Endometrial microvascular endothelial cells (primary cell): ENCODE data around the gene PGLYRP3. TPM values are rescaled to one million over a fixed set of nuclear protein-coding genes. Genes with fewer than 3 reads are reported as not detected.

Experiments used
- in situ Hi-C: cut with HindIII; loops from 2 replicates; pipeline ENCODE4 v1.10.0; 2017; ENCODE audit warnings: low sequenced_read_pairs, low pct_unique_long_range_greater_than_20kb; ENCODE audit errors: inconsistent ontology term
- total RNA-seq: library from RNA; depleted of rRNA; stranded (reverse); fragments of >200 nt; gene quantifications from one replicate; pipeline ENCODE4 v1.2.3, GENCODE V29; 2015; ENCODE audit errors: inconsistent ontology term

The PGLYRP3 gene
- total RNA-seq, 1 donor from 2014 or later = not detected

DNA sequence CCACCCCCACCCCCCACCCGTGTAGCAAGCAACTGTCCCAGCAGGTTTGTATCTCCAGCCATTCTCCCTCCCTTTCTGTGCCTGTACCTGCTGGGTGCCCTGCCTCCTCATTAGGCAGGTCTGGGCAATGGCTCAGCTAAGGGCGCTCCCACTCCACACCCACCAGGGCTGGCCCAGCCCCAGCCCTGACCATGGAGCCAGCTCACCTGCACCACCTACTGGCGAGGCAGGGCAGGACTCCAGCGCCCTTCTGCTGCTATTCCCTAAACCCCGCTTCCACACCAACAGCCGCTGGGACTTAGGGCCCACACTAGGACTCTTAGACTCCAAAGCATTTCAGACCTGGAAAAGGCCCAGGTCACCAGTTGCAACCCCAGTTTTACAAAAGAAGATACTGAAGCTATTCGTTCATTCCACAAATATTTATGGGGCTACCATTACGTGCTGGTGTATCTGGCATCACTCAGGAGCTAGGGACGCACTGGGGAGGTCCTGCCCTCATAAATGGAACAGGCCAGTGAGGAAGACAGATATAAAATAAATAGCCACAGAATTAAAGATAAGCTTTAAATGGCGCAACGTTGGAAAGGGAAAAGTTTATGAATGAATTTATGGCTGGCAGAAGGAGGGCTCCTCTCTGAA lies 24.0 kb downstream of the PGLYRP3 start:
- in situ Hi-C loops = no loop called here

DNA sequence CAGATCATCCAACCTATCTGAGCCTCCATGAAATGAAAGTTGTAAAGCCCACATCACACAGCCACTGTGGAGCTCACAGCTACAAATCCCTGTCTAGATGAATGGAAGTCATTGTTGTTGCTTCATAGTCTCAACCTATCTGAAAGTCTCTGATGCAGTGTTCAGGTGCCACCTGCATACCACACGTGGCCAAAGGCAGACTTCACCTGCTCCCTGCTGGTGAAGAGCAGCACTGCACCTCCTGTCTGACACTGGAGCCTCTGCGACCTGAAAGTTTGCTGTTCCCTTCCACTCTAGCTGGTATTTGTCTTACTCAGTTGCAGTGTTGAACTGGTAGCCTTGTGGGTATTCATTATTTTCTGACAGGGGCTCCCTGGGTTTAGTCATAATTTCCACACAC lies 34.9 kb downstream of the PGLYRP3 start:
- in situ Hi-C loops = no loop called here

DNA sequence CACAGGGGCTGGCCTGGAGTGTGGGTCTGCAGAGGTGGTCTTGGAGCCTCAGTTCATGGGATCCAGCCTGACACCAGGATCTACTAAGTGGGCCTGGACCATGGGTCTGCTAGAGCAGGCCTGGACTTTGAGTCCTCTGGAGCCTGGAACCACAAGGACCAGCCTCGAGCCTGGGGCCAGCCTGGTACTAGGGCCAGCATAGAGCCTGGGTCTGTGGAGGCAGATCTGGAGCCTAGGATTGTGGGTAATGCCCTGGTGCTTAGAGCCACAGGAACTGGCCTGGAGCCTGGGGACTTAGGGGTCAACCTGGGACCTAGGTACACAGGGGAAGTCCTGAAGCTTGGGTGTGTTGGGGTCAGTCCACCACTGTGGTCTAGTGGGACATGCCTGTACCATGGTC lies 40.6 kb downstream of the PGLYRP3 start:
- in situ Hi-C loops = no loop called here

DNA sequence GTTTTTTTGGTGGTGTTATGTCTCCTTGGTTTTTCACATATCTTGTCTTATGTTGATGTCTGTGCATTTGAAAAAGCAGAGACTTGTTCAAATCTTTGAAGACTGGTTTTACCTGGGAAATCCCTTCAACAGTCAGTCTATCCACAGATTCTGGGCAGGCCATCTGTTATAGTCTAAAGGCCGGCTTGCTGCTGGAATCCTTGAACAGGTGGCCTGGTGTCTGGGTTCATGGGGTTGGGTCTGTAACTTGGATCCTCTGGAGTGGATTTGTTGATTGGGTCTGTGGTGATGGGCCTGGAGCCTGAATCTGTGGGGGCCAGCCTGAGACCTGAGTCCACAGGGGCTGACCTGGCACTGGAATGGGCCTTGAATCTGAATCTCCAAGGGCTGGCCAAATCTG lies 41.0 kb downstream of the PGLYRP3 start:
- in situ Hi-C loops = no loop called here

DNA sequence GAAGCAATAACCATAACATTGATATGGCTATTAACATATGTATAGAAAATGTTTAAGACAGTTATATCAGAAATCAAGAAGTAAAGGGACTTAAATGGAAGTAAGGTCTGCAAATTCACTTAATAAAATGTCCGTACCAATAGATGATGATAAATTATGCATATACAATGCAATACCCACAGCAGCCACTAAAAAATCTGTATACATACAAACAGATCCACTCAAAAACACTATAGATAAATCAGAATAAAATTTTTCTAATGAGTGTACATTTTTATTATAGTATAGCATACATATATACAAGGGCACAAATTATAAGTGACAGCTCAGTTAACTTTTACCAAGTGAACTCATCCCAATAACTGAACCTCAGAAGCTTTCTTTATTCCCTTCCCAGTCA lies 47.3 kb downstream of the PGLYRP3 start:
- in situ Hi-C loops = no loop called here

DNA sequence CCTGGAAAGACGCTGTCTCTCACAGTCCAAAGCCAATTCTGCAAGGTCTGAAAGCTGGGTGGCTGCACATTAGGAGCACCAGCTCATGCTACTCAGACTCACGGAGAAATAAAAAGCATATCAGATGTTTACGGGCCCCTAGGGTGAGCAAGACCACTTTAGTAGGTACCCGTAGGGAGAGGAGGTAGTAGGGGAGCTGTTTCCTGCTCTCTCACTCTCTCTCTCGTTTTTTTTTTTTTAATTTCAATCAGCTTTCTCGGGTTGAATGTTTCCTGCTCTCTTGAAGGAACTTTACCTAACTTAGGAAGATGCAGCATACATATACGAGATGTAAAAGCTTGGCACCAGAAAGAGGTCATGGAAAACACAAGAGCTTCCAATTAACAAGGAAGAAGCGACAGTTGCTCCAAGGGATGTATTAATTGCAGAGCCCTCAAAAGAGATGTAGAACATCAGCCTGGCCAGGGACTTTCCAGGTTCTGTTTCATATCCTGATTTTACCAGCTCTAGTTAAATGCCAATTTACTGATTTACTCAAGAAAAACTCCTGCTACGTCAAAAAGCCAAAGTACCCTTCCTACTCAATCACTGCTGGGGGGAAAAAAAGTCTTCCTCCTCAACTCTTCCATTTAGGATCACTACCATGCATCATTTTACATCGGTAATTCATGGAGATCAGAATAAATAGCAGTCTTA lies 50.1 kb downstream of the PGLYRP3 start:
- in situ Hi-C loops = no loop called here

DNA sequence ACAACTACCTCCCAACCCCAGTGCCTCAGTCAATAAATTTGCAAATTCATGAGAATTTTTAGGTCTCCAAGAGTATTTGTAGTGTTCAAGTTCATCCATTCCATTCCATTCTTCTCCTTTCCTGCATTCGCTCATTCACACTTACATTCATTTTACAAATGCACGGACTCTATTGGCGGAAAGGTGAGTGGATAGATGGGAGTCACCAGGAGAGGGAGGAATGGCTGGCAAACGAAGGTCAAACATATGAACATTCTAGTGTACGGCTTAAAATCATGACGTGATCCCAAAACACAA lies 50.7 kb downstream of the PGLYRP3 start:
- in situ Hi-C loops = no loop called here

DNA sequence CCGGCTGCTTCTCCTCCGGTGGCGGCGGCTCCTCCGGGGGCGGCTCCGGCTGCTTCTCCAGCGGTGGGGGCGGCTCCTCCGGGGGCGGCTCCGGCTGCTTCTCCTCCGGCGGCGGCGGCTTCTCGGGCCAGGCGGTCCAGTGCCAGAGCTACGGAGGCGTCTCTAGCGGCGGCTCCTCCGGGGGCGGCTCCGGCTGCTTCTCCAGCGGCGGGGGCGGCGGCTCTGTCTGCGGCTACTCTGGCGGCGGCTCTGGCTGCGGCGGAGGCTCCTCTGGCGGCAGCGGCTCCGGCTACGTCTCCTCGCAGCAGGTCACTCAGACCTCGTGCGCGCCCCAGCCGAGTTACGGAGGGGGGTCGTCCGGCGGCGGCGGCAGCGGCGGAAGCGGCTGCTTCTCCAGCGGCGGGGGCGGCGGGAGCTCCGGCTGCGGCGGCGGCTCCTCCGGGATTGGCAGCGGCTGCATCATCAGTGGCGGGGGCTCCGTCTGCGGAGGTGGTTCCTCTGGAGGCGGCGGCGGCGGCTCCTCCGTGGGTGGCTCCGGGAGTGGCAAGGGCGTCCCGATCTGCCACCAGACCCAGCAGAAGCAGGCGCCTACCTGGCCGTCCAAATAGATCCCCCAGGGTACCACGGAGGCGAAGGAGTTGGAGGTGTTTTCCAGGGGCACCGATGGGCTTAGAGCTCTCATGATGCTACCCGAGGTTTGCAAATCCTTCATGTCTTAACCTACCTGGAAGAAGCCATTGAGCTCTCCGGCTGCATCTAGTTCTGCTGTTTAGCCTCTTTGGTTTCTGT lies 51.3 kb downstream of the PGLYRP3 start:
- in situ Hi-C loops = no loop called here

DNA sequence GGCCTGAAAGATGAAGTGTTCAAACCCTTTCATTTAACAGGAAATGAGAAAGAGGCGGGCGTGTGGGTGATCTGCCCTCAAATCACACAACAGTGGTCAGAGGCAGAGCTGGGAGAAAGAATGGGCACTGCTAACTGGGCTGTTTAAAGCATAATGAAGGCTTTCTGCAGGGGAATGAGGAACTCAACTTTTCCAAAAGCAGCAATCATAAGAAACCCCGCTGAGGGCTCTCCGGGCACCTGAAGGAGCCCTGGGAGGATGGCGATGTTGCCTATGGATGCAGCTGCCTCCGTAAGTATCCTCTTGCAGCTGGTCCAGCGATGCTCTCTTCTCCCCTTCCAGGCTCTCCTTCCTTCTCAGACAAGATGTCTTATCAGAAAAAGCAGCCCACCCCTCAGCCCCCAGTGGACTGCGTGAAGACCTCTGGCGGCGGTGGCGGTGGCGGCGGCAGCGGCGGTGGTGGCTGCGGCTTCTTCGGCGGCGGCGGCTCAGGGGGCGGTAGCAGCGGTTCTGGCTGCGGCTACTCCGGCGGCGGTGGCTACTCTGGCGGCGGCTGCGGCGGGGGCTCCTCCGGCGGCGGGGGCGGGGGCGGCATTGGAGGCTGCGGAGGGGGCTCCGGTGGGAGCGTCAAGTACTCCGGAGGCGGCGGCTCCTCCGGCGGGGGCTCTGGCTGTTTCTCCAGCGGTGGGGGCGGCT lies 52.0 kb downstream of the PGLYRP3 start:
- in situ Hi-C loops = no loop called here

DNA sequence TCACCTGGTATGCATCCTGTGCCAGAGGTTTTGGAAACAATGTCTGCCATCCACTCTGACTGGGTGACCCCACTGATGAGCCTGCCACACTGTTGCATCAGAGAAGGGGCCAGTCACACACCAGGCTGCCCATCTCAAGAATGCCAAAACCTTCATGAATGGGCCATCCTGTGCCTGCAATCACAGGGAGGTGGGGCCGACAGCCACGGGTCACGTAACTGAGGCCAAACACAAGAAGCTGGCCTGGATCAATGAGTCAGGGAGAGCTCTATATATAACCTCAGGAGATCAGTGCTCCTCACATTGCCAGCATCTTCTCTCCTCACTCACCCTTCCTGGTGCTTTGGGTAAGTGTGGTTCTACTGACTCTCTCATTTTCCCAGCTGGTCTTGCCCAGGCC lies 53.4 kb downstream of the PGLYRP3 start, which contains the start of gene LORICRIN:
TSS of gene LORICRIN (plus strand) at position 301 of the 400 bp plus-strand sequence. CDS start 1,263 bp downstream, outside the sequence.
- in situ Hi-C loops = no loop called here

DNA sequence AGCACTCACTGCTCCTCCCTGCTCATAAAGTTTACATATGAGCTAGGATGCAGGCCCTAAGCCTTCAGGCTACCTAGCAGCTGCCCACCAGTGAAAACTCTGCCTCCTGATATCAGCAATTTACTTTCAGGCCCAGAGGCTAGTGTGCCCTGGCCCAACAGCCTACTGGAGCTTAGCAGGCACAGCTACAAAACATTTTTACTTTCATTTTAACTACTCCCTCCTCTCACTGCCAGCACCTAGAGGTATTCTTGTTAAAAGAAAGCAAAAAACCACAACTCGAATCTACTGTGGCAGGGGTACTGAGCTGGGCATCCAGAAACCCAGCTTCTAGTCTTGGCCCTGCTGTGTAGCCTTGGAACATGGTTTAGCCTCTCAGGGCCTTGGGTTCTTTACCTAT lies 59.1 kb downstream of the PGLYRP3 start:
- in situ Hi-C loops = no loop called here

DNA sequence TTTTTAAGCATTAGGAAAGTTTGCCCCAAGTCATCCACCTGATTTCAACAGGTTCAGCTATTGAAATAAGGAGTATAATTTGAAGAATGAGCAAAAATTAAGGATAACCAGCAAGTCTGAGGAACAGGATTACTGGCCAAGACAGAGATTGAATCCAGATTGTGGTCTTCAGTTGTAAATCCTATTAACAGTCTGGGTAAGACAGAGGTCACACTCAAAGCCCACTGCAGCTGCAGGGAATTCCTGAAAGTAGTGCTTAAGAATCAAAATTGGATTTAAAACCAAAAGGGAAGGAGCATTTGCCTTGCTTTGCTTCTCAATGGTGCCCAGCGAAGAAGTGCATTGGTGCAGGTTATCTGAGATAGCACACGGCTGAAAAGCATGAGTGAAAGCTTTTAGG lies 59.7 kb downstream of the PGLYRP3 start:
- in situ Hi-C loops = no loop called here

DNA sequence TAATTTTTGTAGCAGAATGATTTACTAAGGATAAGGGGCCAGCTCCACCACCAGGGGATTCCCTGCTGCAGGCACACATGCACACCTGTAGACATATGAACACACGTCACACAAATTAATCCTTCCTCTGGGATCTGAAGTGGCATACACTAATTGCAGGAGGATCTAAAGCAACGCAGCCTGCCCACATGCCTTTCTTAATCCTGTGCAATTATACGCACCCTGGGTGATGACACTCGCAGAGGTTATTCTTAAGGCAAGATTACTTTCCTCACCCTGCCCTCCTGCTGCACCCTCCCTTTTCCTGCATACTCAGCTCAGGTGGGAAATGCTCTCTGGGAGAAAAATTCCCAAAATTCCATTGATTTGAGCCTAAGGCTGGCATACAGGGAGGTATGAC lies 60.8 kb downstream of the PGLYRP3 start:
- in situ Hi-C loops = no loop called here

DNA sequence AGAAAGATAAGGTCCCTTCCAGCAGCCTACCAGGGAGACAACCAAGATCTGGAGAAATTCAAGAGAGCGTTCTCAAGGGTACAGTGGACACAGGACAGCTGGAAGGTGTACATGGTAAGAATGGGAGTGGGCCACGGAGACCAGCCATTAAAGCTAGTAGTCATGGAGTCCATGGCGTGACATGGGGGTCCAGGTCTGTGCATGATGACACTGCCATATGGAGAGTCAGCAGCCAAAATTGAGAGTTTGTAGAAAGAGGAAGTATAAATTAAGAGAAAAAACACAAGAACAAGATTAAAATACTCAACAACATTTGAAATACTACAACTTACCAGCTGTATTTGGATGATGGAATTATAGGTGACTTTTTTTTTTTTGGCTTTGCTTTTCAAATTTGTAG lies 61.2 kb downstream of the PGLYRP3 start:
- in situ Hi-C loops = no loop called here

DNA sequence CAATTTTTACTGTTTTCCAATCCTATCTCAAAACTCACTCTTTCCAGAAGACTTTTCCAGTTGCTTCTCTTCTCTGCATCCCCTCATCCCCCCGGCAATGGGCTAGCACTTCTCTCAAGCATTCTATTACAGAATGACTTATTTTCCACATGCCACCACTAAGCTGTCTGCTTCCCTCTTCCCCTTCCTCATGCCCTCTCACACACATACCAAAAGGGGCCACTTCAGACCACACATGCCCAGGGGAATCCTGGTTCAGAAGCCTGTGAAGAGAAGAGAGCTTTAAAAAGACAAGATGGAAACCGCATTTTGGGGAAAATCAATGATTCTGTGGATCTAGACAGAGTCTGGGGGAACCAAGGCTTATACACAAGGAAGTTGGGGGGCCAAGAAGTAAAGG lies 61.7 kb downstream of the PGLYRP3 start:
- in situ Hi-C loops = no loop called here

DNA sequence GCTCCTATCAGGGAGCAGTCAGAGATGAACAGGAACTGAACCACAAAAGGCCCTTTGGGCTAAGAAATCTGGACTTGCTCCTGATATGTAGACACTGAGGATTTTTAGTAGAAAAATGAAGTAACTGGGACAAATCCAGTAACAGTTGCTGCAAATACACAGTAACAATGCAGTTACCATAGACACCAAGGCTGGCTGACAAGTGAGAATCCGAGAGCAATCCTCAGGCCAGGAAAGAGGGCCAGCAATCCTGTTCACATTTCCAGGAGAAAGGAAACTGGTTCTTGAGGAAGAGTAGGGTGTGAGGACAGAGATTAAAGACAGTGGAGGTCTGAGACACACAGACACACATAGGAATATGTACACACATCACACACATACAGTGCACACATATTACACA lies 62.6 kb downstream of the PGLYRP3 start:
- in situ Hi-C loops = no loop called here

DNA sequence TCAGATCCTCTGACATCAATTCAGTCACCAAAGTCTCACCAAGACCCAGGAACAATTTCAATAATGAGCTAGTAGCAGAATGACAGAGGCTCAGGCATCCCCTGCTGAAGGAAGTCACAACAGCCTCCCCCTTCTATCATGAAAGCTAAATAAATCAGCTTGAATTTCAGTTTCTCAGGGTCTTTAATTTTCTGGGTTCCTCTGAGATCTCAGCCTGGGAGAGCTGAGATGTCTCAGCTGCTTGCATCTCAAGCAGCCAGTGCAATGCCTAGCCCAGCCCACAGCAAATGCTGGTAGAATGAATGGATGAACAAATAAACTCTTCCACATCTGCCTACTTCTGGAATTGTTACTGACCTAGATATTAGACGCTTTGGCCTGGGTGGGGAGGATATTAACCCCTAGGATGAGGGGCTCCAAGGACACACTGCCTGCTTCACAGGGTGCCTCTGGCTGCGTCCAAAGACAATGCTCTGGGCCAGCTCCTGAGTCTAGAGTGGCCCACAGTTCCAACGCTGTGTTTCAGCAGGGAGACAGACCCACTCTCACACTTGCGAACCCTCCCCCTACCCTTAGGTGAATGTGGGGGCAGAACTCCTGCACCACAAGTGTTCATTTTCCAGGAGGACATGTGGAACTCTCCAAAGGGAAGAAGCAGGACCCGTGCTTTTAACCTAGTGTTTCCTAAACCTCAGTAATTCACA lies 64.4 kb downstream of the PGLYRP3 start:
- in situ Hi-C loops = no loop called here
